Measurements from ENCODE around the gene KIF4A. TPM values are rescaled to one million over a fixed set of nuclear protein-coding genes. Genes with fewer than 3 reads are reported as not detected.

Gene KIF4A
- total RNA-seq, 4 donors from 2014 or later, result 0.06 to 0.42 (median 0.37) TPM

GRCh38 chrX:70454441-70455365 lies 164.8 kb downstream of the KIF4A start:
- no peak for DNase-seq (ENCODE audit: extremely low spot score)
- WGBS, result 32% methylated on average over 39 of the region's 48 CpGs
- intact Hi-C loops (cut with DNase I), result loop anchor here (2.0 kb wide), 1 partner anchor 100 kb away; no protein-coding TSS in a partner anchor
- TF ChIP-seq CTCF (IDR thresholded peaks at IDR 0.05) (peak; percentile 79 to 88 (median 81)), POLR2AphosphoS5 (IDR thresholded peaks at IDR 0.05) (peak in 1 of 2 donors; percentile 47), POLR2A (IDR thresholded peaks at IDR 0.05; ENCODE audit: low read depth) (no peak)
- Histone ChIP-seq H3K36me3 (no peaks in the 10 kb centered on the region), H3K4me1 (peaks cover 8 to 47% (median 34%) of the 10 kb centered on the region in 4 donors), H3K27ac (replicated peaks in 1 of 4) (peak overlapping the region; percentile 86 to 90 (median 88)), H3K27me3 (peaks cover 0 to 10% (median 0%) of the 10 kb centered on the region in 4 donors), H3K9me3 (no peaks in the 10 kb centered on the region), H3K4me3 (peak overlapping the region; percentile 57 to 67 (median 62))

- H3K36me3 ChIP-seq, result no peaks in the 10 kb centered on the region
- H3K4me1 ChIP-seq, result peaks cover 8 to 47% (median 34%) of the 10 kb centered on the region in 4 donors
- peak overlapping the region; percentile 86 to 90 (median 88) for H3K27ac ChIP-seq (replicated peaks in 1 of 4)
- DNase-seq (ENCODE audit: extremely low spot score), result no peak
- H3K27me3 ChIP-seq, result peaks cover 0 to 10% (median 0%) of the 10 kb centered on the region in 4 donors
- peak overlapping the region; percentile 57 to 67 (median 62) for H3K4me3 ChIP-seq
- 33% methylated on average over 32 of the region's 32 CpGs for WGBS
- no peaks in the 10 kb centered on the region for H3K9me3 ChIP-seq
- intact Hi-C loops (cut with DNase I), result loop anchor here (2.0 kb wide), 1 partner anchor 99 kb away; no protein-coding TSS in a partner anchor
- no peak for TF ChIP-seq POLR2A (IDR thresholded peaks at IDR 0.05; ENCODE audit: low read depth)
- no peak for TF ChIP-seq EP300 (IDR thresholded peaks at IDR 0.05)
- no peak for TF ChIP-seq CTCF (IDR thresholded peaks at IDR 0.05)
- no peak for TF ChIP-seq POLR2AphosphoS5 (IDR thresholded peaks at IDR 0.05)
Measured at GRCh38 chrX:70455366-70456202, 165.7 kb downstream of the KIF4A start.

- H3K4me1 ChIP-seq, result peaks cover 8 to 47% (median 34%) of the 10 kb centered on the region in 4 donors
- H3K36me3 ChIP-seq, result no peaks in the 10 kb centered on the region
- intact Hi-C loops (cut with DNase I), result no loop called here
- peaks cover 0 to 10% (median 0%) of the 10 kb centered on the region in 4 donors for H3K27me3 ChIP-seq
- H3K27ac ChIP-seq (replicated peaks in 1 of 4), result peak overlapping the region; percentile 86 to 90 (median 88)
- no peak for DNase-seq (ENCODE audit: extremely low spot score)
- no peaks in the 10 kb centered on the region for H3K9me3 ChIP-seq
- TF ChIP-seq EP300 (IDR thresholded peaks at IDR 0.05), result no peak
- TF ChIP-seq POLR2A (IDR thresholded peaks at IDR 0.05; ENCODE audit: low read depth), result no peak
- no peak for TF ChIP-seq CTCF (IDR thresholded peaks at IDR 0.05)
- no peak for TF ChIP-seq POLR2AphosphoS5 (IDR thresholded peaks at IDR 0.05)
- whole genome bisulfite sequencing, result 41% methylated on average over 2 of the region's 2 CpGs
- peak overlapping the region; percentile 57 to 67 (median 62) for H3K4me3 ChIP-seq
Measured at GRCh38 chrX:70456256-70456655, 166.4 kb downstream of the KIF4A start.

- 76% methylated on average over 2 of the region's 2 CpGs for WGBS
- intact Hi-C loops (cut with DNase I), result no loop called here
- Histone ChIP-seq H3K27ac (replicated peaks in 1 of 4) (no peak overlapping the region), H3K36me3 (no peaks in the 10 kb centered on the region), H3K27me3 (no peaks in the 10 kb centered on the region), H3K9me3 (no peaks in the 10 kb centered on the region), H3K4me1 (peaks cover 0 to 20% (median 10%) of the 10 kb centered on the region in 4 donors), H3K4me3 (no peak overlapping the region)
- no peak for DNase-seq (ENCODE audit: extremely low spot score)
- no peak for TF ChIP-seq EP300 (IDR thresholded peaks at IDR 0.05)
- no peak for TF ChIP-seq CTCF (IDR thresholded peaks at IDR 0.05)
- no peak for TF ChIP-seq POLR2A (IDR thresholded peaks at IDR 0.05; ENCODE audit: low read depth)
- no peak for TF ChIP-seq POLR2AphosphoS5 (IDR thresholded peaks at IDR 0.05)
Measured at GRCh38 chrX:70461026-70461425, 171.1 kb downstream of the KIF4A start.
